HepG2 (cell line): ENCODE data around the gene PRKAR1B. TPM values are rescaled to one million over a fixed set of nuclear protein-coding genes. Genes with fewer than 3 reads are reported as not detected.
A peak's percentile ranks its signal among the peaks of the same experiment; 100 is the strongest.

Experiments used
- CBX1 ChIP-seq: IDR thresholded peaks from one replicate; pipeline ENCODE4 v1.6.1; 2016; ENCODE audit warnings: antibody characterized with exemption, low read depth
- ETV5 ChIP-seq: IDR thresholded peaks from 2 replicates; pipeline ENCODE4 v1.6.1; 2018; ENCODE audit warnings: missing biosample characterization, missing genetic modification reagents, inconsistent platforms, borderline replicate concordance
- FOXM1 ChIP-seq: sonication (generic); formaldehyde crosslinking; IDR thresholded peaks from 2 replicates; pipeline ENCODE4 v1.5.0; 2020; ENCODE audit warnings: missing genetic modification reagents
- HNRNPUL1 ChIP-seq: fragments of 200-400 bp; formaldehyde crosslinking; IDR thresholded peaks from 2 replicates; pipeline ENCODE4 v1.6.1; 2017; ENCODE audit warnings: low read depth, mild to moderate bottlenecking, low read length, moderate library complexity
- ISX ChIP-seq: sonication (generic); formaldehyde crosslinking; conservative IDR thresholded peaks from 2 replicates; pipeline ENCODE4 v1.5.0; 2020; ENCODE audit warnings: missing genetic modification reagents
- JDP2 ChIP-seq: sonication (generic); formaldehyde crosslinking; IDR thresholded peaks from 2 replicates; pipeline ENCODE4 v1.8.1; 2022; ENCODE audit warnings: missing genetic modification reagents, borderline replicate concordance
- KDM3A ChIP-seq: IDR thresholded peaks from 2 replicates; pipeline ENCODE4 v1.6.1; 2018; ENCODE audit warnings: low read depth, missing compliant biosample characterization
- MAFF ChIP-seq: IDR thresholded peaks from 2 replicates; pipeline ENCODE4 v1.6.1; 2011; ENCODE audit warnings: low read depth, low read length, improper control_type of control experiment
- MXI1 ChIP-seq: IDR thresholded peaks from 3 replicates; pipeline ENCODE4 v1.6.1; 2012; ENCODE audit warnings: low read depth, low read length, inconsistent platforms, borderline replicate concordance
- NCOA1 ChIP-seq: sonication (generic); formaldehyde crosslinking; IDR thresholded peaks from 2 replicates; pipeline ENCODE4 v1.9.0; 2021; ENCODE audit warnings: missing genetic modification reagents
- NFKBIZ ChIP-seq: IDR thresholded peaks from 2 replicates; pipeline ENCODE4 v1.6.1; 2018; ENCODE audit warnings: missing genetic modification reagents, missing compliant biosample characterization
- NONO ChIP-seq, 2 experiments: fragments of 450-650 bp in 1 of 2; sonication (generic) in 1 of 2; formaldehyde crosslinking in 1 of 2; IDR thresholded peaks in 1 of 2; conservative IDR thresholded peaks in 1 of 2; 2 replicates each; pipeline versions ENCODE4 v1.6.1 to v1.8.0; 2017 to 2022; ENCODE audit warnings: mild to moderate bottlenecking in 1 of 2, missing genetic modification reagents in 1 of 2, moderate library complexity in 1 of 2
- PAWR ChIP-seq: sonication (generic); formaldehyde crosslinking; IDR thresholded peaks from 2 replicates; pipeline ENCODE4 v1.4.0; 2020; ENCODE audit warnings: missing genetic modification reagents, mild to moderate bottlenecking, borderline replicate concordance
- PITX1 ChIP-seq: sonication (generic); formaldehyde crosslinking; IDR thresholded peaks from 2 replicates; pipeline ENCODE4 v1.5.1; 2020; ENCODE audit warnings: mild to moderate bottlenecking, missing genetic modification reagents
- SCMH1 ChIP-seq: sonication (generic); formaldehyde crosslinking; IDR thresholded peaks from 2 replicates; pipeline ENCODE4 v1.9.0; 2021; ENCODE audit warnings: missing genetic modification reagents, mild to moderate bottlenecking, borderline replicate concordance
- SMAD3 ChIP-seq: sonication (generic); formaldehyde crosslinking; IDR thresholded peaks from 2 replicates; pipeline ENCODE4 v1.4.0; 2020; ENCODE audit warnings: missing genetic modification reagents
- SP4 ChIP-seq: sonication (generic); formaldehyde crosslinking; IDR thresholded peaks from 2 replicates; pipeline ENCODE4 v1.8.1; 2023; ENCODE audit warnings: mild to moderate bottlenecking, missing genetic modification reagents
- TBX2 ChIP-seq: sonication (generic); formaldehyde crosslinking; IDR thresholded peaks from 2 replicates; pipeline ENCODE4 v1.5.0; 2020; ENCODE audit warnings: missing genetic modification reagents, mild to moderate bottlenecking, borderline replicate concordance
- ZKSCAN1 ChIP-seq: fragments of 150-350 bp; IDR thresholded peaks from 2 replicates; pipeline ENCODE4 v1.6.1; 2014; ENCODE audit warnings: low read length
- ZMYM2 ChIP-seq: sonication (generic); formaldehyde crosslinking; IDR thresholded peaks from 2 replicates; pipeline ENCODE4 v1.8.0; 2022; ENCODE audit warnings: mild to moderate bottlenecking, missing genetic modification reagents
- ZNF224 ChIP-seq: sonication (generic); formaldehyde crosslinking; IDR thresholded peaks from 2 replicates; pipeline ENCODE4 v1.5.0; 2020; ENCODE audit warnings: mild to moderate bottlenecking, missing genetic modification reagents
- ZNF749 ChIP-seq: sonication (generic); formaldehyde crosslinking; IDR thresholded peaks from 2 replicates; pipeline ENCODE4 v1.8.0; 2022; ENCODE audit warnings: mild to moderate bottlenecking, missing genetic modification reagents, moderate library complexity, borderline replicate concordance
- polyA plus RNA-seq, 8 experiments: library from polyadenylated mRNA; depleted of rRNA in 3 of 8; stranded (reverse) in 7 of 8; unstranded in 1 of 8; fragments of >200 nt; fragmentation: Illumina TruSeq in 4 of 8; extraction: Trizol in 4 of 8; gene quantifications; 2 replicates each; pipeline versions ENCODE4 v1.2.1 to v1.2.3, GENCODE V29; 2011 to 2016; ENCODE audit warnings: low read depth in 4 of 8, missing spikeins in 1 of 8, mixed read lengths in 1 of 8; ENCODE audit not compliant: insufficient read depth in 1 of 8
- total RNA-seq, 5 experiments: library from RNA; depleted of rRNA; stranded (reverse); fragments of >200 nt; fragmentation: Illumina TruSeq; extraction: Trizol; gene quantifications; 2 replicates each; pipeline ENCODE4 v1.2.3, GENCODE V29; 2016; ENCODE audit warnings: low read depth in 1 of 5
- TF ChIP-seq, protein P1 (sequence below), 2 experiments: sonication (generic) in 1 of 2; formaldehyde crosslinking in 1 of 2; IDR thresholded peaks; 2 replicates each; pipeline versions ENCODE4 v1.4.0 to v1.6.1; 2016 to 2020; ENCODE audit warnings: borderline replicate concordance in 1 of 2, low read depth in 1 of 2, mild to moderate bottlenecking in 1 of 2, missing genetic modification reagents in 1 of 2
- TF ChIP-seq, protein P2 (sequence below): IDR thresholded peaks from 2 replicates; pipeline ENCODE4 v1.6.1; 2016; ENCODE audit warnings: low read depth
- TF ChIP-seq, protein P3 (sequence below): sonication (generic); formaldehyde crosslinking; IDR thresholded peaks from 2 replicates; pipeline ENCODE4 v1.4.0; 2020; ENCODE audit warnings: missing genetic modification reagents, mild to moderate bottlenecking, borderline replicate concordance

PRKAR1B gene
- total and polyA plus RNA-seq, 2 of the 13 experiments (the other 11 are each of a cell fraction or from before 2014, with no cell fraction given): 7.9 to 28.2 TPM

DNA sequence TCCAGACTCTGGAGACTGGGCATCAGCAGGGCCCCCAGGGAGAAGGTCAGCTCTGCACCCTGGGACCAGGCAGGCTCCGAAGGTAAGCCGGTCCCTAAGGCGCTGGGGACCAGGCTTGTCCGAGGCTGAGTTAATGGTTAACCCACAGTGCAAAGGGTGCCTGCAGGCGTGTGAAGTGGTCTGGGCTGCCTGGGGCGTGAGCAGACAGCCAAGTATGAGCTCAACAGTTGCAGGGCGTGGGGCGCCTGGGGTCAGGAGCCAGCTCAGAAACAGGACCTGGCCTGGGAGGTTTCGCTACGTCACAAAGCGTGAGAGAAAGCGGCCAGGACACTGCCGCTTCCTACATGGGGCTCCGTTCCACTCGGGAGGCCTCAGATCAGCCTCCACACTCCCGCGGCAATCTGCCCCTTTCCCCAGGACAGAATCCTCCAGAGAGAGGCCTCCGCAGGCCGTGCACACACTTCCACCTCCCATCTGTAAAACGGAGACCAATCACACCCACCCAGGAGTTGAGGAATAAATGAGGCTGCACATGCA, 223.4 kb downstream of the PRKAR1B start (continued):
- TF ChIP-seq, protein P1, sequence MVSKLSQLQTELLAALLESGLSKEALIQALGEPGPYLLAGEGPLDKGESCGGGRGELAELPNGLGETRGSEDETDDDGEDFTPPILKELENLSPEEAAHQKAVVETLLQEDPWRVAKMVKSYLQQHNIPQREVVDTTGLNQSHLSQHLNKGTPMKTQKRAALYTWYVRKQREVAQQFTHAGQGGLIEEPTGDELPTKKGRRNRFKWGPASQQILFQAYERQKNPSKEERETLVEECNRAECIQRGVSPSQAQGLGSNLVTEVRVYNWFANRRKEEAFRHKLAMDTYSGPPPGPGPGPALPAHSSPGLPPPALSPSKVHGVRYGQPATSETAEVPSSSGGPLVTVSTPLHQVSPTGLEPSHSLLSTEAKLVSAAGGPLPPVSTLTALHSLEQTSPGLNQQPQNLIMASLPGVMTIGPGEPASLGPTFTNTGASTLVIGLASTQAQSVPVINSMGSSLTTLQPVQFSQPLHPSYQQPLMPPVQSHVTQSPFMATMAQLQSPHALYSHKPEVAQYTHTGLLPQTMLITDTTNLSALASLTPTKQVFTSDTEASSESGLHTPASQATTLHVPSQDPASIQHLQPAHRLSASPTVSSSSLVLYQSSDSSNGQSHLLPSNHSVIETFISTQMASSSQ (IDR thresholded peaks at IDR 0.05; ENCODE audit: low read depth): peak; percentile 99
- TF ChIP-seq, protein P1 (CRISPR knock-in tag; IDR thresholded peaks at IDR 0.05; ENCODE audit: borderline replicate concordance): peak; percentile 100
- TF ChIP-seq TBX2 (CRISPR knock-in tag) (peak; percentile 100), SMAD3 (0 out of 2 replicates have a peak, but pooled peaks have one; percentile 39), NFKBIZ (no peak), ZKSCAN1 (no peak), HNRNPUL1 (peak; percentile 74; the same call in 1 of the 2 replicates), SP4 (CRISPR knock-in tag) (no peak), NONO (IDR thresholded peaks at IDR 0.05) (no peak), NONO (CRISPR knock-in tag; conservative IDR thresholded peaks at IDR 0.05) (peak; percentile 79), NCOA1 (CRISPR knock-in tag) (no peak), ZNF749 (CRISPR knock-in tag) (no peak), ISX (no peak), CBX1 (peak; percentile 80), SCMH1 (CRISPR knock-in tag) (no peak), JDP2 (CRISPR knock-in tag) (no peak), MAFF (no peak), FOXM1 (CRISPR knock-in tag) (no peak), MXI1 (peak; percentile 67; the same call in 1 of the 3 replicates), PAWR (no peak), ETV5 (no peak), ZMYM2 (CRISPR knock-in tag) (no peak), KDM3A (CRISPR knock-in tag) (no peak), ZNF224 (CRISPR knock-in tag) (no peak), PITX1 (CRISPR knock-in tag) (peak; percentile 88)
- TF ChIP-seq, protein P2, sequence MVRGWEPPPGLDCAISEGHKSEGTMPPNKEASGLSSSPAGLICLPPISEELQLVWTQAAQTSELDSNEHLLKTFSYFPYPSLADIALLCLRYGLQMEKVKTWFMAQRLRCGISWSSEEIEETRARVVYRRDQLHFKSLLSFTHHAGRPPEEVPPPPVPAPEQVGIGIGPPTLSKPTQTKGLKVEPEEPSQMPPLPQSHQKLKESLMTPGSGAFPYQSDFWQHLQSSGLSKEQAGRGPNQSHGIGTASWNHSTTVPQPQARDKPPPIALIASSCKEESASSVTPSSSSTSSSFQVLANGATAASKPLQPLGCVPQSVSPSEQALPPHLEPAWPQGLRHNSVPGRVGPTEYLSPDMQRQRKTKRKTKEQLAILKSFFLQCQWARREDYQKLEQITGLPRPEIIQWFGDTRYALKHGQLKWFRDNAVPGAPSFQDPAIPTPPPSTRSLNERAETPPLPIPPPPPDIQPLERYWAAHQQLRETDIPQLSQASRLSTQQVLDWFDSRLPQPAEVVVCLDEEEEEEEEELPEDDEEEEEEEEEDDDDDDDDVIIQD (CRISPR knock-in tag): peak; percentile 72; the same call in 1 of the 2 replicates
- TF ChIP-seq, protein P3, sequence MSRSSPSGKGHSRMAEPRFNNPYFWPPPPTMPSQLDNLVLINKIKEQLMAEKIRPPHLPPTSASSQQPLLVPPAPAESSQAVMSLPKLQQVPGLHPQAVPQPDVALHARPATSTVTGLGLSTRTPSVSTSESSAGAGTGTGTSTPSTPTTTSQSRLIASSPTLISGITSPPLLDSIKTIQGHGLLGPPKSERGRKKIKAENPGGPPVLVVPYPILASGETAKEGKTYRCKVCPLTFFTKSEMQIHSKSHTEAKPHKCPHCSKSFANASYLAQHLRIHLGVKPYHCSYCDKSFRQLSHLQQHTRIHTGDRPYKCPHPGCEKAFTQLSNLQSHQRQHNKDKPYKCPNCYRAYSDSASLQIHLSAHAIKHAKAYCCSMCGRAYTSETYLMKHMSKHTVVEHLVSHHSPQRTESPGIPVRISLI (CRISPR knock-in tag): no peak
